Measurements from ENCODE around the gene IDI2.

DNA sequence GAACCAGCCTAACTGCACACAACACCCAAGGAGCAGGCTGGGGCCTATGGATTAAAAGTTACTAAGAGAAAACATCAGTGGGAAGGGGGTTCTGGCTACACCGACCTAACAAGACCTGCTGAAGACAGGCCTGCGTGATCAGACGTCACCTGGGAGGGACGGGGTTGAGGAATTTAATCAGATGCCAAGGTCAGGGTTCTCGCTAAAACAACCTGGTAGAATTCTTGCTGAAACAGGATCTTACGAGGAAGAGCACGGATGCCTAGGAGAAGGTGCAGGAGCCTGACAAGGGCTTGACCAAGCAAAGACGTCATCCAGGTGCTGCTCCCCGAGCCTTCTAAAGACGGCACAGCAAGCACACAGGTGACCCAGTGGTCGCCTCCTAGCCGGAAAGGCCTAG, 1.6 kb downstream of the IDI2 start:
- TF ChIP-seq, protein P1, sequence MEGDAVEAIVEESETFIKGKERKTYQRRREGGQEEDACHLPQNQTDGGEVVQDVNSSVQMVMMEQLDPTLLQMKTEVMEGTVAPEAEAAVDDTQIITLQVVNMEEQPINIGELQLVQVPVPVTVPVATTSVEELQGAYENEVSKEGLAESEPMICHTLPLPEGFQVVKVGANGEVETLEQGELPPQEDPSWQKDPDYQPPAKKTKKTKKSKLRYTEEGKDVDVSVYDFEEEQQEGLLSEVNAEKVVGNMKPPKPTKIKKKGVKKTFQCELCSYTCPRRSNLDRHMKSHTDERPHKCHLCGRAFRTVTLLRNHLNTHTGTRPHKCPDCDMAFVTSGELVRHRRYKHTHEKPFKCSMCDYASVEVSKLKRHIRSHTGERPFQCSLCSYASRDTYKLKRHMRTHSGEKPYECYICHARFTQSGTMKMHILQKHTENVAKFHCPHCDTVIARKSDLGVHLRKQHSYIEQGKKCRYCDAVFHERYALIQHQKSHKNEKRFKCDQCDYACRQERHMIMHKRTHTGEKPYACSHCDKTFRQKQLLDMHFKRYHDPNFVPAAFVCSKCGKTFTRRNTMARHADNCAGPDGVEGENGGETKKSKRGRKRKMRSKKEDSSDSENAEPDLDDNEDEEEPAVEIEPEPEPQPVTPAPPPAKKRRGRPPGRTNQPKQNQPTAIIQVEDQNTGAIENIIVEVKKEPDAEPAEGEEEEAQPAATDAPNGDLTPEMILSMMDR (conservative IDR thresholded peaks at IDR 0.05 in 1 of 2, IDR thresholded peaks at IDR 0.05 in 1 of 2; ENCODE audit: low read depth in 1 of 2, low read length in 2 of 2) = no peak
- TF ChIP-seq EZH2 (IDR thresholded peaks at IDR 0.05; ENCODE audit: low read length, missing control alignments) = no peak
